Lower lobe of right lung (tissue), 2 donors: ENCODE data around the gene MAVS. TPM values are rescaled to one million over a fixed set of nuclear protein-coding genes. Genes with fewer than 3 reads are reported as not detected.
"Not testable (repeated sequence)": the region's sequence is repeated elsewhere in the genome, so short reads cannot be mapped to it uniquely, and the experiment has no call there.

ENCODE experiments used
- ATAC-seq, 2 donors: fragments of 200-7000 bp; cut with Tn5 transposase; one replicate each; pipeline ENCODE4 v1.9.1; 2020 to 2022; ENCODE audit warnings: mild to moderate bottlenecking in 2 of 2, moderate library complexity in 2 of 2
- DNase-seq: peaks from one replicate; pipeline ENCODE4 v3.0.0-alpha.2; 2020
- H3K27ac ChIP-seq: fragments of 200-600 bp; one replicate; pipeline ENCODE4 v1.8.0; 2022
- H3K27me3 ChIP-seq: fragments of 200-600 bp; one replicate; pipeline ENCODE4 v1.8.0; 2022; ENCODE audit warnings: low read depth
- H3K36me3 ChIP-seq: fragments of 200-600 bp; one replicate; pipeline ENCODE4 v1.8.0; 2022; ENCODE audit warnings: mild to moderate bottlenecking
- H3K4me1 ChIP-seq: fragments of 200-600 bp; one replicate; pipeline ENCODE4 v1.8.0; 2022
- H3K4me3 ChIP-seq: fragments of 200-600 bp; one replicate; pipeline ENCODE4 v1.8.0; 2022; ENCODE audit warnings: mild to moderate bottlenecking
- H3K9me3 ChIP-seq: fragments of 200-600 bp; one replicate; pipeline ENCODE4 v1.8.0; 2022
- intact Hi-C: fragments of 100-400 bp; cut with DNase I; formaldehyde crosslinking; loops from one replicate; pipeline ENCODE4 v1.11.0; 2022
- total RNA-seq: library from RNA; stranded (reverse); fragmentation: NEBNext Ultra II Directional; extraction: Animal tissue kit (Norgen Biotek cat#: 25700); gene quantifications from one replicate; pipeline ENCODE4 v1.2.1, GENCODE V29; 2021
- TF ChIP-seq, protein P1 (sequence below): fragments of 200-600 bp; IDR thresholded peaks from one replicate; pipeline ENCODE4 v1.8.0; 2022; ENCODE audit warnings: antibody characterized with exemption, mild to moderate bottlenecking
- donor health status: DM: no; HTN: yes; CAD: no; lungs with severe emphysema.

Gene MAVS
- total RNA-seq, 1 donor from 2014 or later: 42.9 TPM

GRCh38 chr20:3901706-3902440 lies 55.2 kb downstream of the MAVS start:
- peaks cover 81% of the 10 kb centered on the region for H3K4me1 ChIP-seq
- TF ChIP-seq, protein P1, sequence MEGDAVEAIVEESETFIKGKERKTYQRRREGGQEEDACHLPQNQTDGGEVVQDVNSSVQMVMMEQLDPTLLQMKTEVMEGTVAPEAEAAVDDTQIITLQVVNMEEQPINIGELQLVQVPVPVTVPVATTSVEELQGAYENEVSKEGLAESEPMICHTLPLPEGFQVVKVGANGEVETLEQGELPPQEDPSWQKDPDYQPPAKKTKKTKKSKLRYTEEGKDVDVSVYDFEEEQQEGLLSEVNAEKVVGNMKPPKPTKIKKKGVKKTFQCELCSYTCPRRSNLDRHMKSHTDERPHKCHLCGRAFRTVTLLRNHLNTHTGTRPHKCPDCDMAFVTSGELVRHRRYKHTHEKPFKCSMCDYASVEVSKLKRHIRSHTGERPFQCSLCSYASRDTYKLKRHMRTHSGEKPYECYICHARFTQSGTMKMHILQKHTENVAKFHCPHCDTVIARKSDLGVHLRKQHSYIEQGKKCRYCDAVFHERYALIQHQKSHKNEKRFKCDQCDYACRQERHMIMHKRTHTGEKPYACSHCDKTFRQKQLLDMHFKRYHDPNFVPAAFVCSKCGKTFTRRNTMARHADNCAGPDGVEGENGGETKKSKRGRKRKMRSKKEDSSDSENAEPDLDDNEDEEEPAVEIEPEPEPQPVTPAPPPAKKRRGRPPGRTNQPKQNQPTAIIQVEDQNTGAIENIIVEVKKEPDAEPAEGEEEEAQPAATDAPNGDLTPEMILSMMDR: no peak
- no peaks in the 10 kb centered on the region for H3K27me3 ChIP-seq
- DNase-seq (no peak), ATAC-seq (no peak)
- H3K36me3 ChIP-seq: no peaks in the 10 kb centered on the region
- H3K9me3 ChIP-seq: no peaks in the 10 kb centered on the region
- intact Hi-C loops: no loop called here
- H3K4me3 ChIP-seq: peak overlapping the region; percentile 26
- peak overlapping the region; percentile 43 for H3K27ac ChIP-seq

DNA sequence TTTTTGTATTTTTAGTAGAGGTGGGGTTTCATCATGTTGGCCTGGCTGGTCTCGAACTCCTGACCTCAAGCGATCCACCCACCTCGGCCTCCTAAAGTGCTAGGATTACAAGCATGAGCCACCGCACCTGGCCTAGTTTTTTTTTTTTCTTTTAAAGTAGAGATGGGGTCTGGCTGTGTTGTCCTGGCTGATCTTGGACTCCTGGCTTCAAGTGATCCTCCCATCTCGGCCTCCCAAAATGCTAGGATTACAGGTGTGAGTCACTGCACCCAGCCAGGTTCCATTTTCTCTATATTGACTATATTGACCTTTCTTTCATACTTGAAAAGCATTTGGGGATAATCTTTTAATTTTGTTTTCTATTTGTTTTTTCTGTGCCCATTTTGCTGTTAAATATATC lies 55.8 kb downstream of the MAVS start:
- no peaks in the 10 kb centered on the region for H3K9me3 ChIP-seq
- no peaks in the 10 kb centered on the region for H3K27me3 ChIP-seq
- H3K27ac ChIP-seq: peak overlapping the region; percentile 43
- H3K4me3 ChIP-seq: peak overlapping the region; percentile 26
- ATAC-seq: no peak
- intact Hi-C loops: no loop called here
- H3K4me1 ChIP-seq: peaks cover 75% of the 10 kb centered on the region
- TF ChIP-seq, protein P1: no peak
- no peaks in the 10 kb centered on the region for H3K36me3 ChIP-seq
- no peak for DNase-seq

DNA sequence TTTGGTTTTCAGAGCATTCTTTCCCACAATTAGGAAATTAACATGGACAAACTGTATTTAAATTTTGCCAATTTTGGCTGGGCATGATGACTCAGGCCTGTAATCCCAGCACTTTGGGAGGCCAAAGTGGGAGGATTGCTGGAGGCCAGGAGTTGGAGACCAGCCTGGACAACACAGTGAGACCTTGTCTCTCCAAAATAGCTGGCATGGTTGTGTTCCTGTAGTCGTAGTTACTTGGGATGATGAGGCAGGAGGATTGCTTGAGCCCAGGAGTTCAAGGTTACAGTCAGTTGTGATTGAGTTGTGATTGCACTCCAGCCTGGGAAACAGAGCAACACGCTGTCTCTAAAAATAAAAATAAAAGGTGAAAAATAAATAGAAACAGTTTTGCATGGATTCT lies 57.6 kb downstream of the MAVS start:
- Histone ChIP-seq H3K27me3 (no peaks in the 10 kb centered on the region), H3K4me1 (peaks cover 57% of the 10 kb centered on the region), H3K27ac (no peak overlapping the region), H3K36me3 (peaks cover 16% of the 10 kb centered on the region), H3K9me3 (no peaks in the 10 kb centered on the region), H3K4me3 (no peak overlapping the region)
- TF ChIP-seq, protein P1: no peak
- ATAC-seq (no peak), DNase-seq (no peak)
- intact Hi-C loops: no loop called here

DNA sequence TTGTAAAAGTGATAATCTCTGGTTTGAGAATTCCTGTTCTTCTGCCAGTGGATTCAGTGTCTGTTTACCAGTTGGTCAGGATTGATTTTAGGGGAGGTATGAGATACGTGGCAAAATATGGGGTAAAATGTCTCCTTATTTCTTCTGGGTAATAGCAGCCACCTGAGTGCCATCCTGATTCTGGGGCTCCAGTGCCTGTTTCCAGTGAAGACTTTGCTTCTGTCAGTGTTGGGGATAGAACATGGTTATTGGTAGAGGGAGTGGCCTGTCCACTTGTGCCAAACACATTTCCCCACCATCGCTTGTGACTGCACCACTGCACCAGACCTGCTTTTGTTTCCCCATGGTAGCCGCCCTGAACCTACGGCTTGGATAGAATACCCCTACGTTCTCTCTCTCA lies 58.2 kb downstream of the MAVS start:
- H3K4me1 ChIP-seq: peaks cover 51% of the 10 kb centered on the region
- no peak overlapping the region for H3K4me3 ChIP-seq
- H3K27me3 ChIP-seq: no peaks in the 10 kb centered on the region
- peaks cover 22% of the 10 kb centered on the region for H3K36me3 ChIP-seq
- H3K9me3 ChIP-seq: no peaks in the 10 kb centered on the region
- intact Hi-C loops: no loop called here
- DNase-seq: no peak
- H3K27ac ChIP-seq: no peak overlapping the region
- TF ChIP-seq, protein P1: no peak
- ATAC-seq: no peak

DNA sequence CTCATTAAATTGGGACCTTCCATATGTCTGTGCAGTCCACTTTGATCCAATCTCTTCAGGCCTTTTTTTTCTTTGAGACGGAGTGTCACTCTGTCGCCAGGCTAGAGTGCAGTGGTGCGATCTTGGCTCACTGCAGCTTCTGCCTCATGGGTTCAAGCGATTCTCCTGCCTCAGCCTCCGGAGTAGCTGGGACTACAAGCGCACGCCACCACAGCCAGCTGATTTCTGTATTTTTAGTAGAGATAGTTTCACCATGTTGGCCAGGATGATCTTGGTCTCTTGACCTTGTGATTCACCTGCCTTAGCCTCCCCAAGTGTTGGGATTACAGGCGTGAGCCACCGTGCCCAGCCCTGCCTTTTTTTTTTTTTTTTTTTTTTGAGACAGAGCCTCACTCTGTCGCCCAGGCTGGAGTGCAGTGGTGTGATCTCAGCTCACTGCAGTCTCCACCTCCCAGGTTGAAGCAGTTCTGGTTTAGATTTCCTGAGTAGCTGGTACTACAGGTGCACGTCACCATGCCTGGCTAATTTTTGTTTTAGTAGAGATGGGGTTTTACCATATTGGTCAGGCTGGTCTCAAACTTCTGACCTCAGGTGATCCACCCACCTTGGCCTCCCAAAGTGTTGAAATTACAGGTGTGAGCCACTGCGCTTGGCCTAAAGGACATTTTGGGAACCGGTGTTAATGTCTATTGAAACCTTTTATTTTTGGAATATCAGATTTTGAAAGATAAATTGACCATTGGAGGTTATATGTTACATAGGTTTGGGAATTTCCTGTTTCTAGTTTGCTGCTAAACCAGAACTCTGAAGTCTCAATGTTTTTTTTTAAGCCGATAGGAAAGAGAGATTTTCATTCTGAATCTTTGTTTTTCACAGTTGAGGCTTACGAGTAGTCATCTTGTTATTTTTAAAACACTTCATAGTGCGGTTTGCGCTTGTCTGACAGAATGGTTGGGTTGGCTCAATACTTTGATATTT lies 60.4 kb downstream of the MAVS start:
- H3K9me3 ChIP-seq, DNase-seq, intact Hi-C loops, H3K27me3 ChIP-seq, H3K4me3 ChIP-seq, H3K27ac ChIP-seq: not testable (repeated sequence)
- peak in 1 of 2 donors; percentile 20 for ATAC-seq
- Histone ChIP-seq H3K36me3 (peaks cover 44% of the 10 kb centered on the region), H3K4me1 (peaks cover 35% of the 10 kb centered on the region)

GRCh38 chr20:3908667-3909066 lies 62.0 kb downstream of the MAVS start:
- intact Hi-C loops: no loop called here
- DNase-seq: no peak
- Histone ChIP-seq H3K4me3 (no peak overlapping the region), H3K27ac (no peak overlapping the region), H3K4me1 (peaks cover 24% of the 10 kb centered on the region), H3K36me3 (peaks cover 60% of the 10 kb centered on the region), H3K9me3 (no peaks in the 10 kb centered on the region), H3K27me3 (no peaks in the 10 kb centered on the region)
- TF ChIP-seq, protein P1: no peak
- ATAC-seq: no peak
